ENCODE data around the gene RHD.
"Not testable (repeated sequence)": the region's sequence is repeated elsewhere in the genome, so short reads cannot be mapped to it uniquely, and the experiment has no call there.

DNA sequence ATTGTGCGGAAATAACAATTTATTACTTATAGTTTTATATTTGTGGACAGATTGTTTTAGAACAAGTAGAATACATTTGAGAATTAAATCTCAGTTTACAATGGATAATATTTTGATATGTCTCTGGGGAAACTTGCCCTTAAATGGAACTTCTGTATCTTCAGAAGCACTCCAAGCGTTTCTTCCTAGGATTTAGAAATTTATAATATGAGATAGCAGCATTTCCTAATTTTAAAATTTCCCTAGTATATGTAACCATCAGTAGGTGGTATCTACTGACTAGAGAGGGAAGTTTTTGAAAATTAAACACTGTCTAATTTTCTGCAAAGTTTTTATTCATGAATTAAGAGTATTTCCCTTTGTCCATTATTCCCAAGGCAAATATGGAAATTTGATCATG is 21.1 kb downstream of the RHD start:
- not testable (repeated sequence) for TF ChIP-seq EZH2phosphoT487 (IDR thresholded peaks at IDR 0.05; ENCODE audit: insufficient read depth, low read depth); EZH2 (IDR thresholded peaks at IDR 0.05; ENCODE audit: insufficient read depth, poor library complexity, severe bottlenecking)
